Mesendoderm (in vitro differentiated cells): ENCODE results near the gene REM2.

Experiments used
- DNase-seq: peaks from one replicate; pipeline ENCODE4 v3.0.0; 2013
- H2AK5ac ChIP-seq: 2 replicates; pipeline ENCODE4 v1.6.1; 2013; ENCODE audit warnings: low read length, inconsistent platforms
- H2BK120ac ChIP-seq: 2 replicates; pipeline ENCODE4 v1.6.1; 2013; ENCODE audit warnings: low read depth, mild to moderate bottlenecking, low read length, moderate library complexity, mixed read lengths
- H2BK15ac ChIP-seq: replicated peaks from 2 replicates; pipeline ENCODE4 v1.6.1; 2013; ENCODE audit warnings: low read depth, mild to moderate bottlenecking, moderate library complexity
- H2BK5ac ChIP-seq: 2 replicates; pipeline ENCODE4 v1.6.1; 2013; ENCODE audit warnings: low read length, inconsistent platforms
- H3K18ac ChIP-seq: 2 replicates; pipeline ENCODE4 v1.6.1; 2013; ENCODE audit warnings: mild to moderate bottlenecking, low read length, mixed read lengths
- H3K23ac ChIP-seq: one replicate; pipeline ENCODE4 v1.6.1; 2013; ENCODE audit warnings: low read length
- H3K27ac ChIP-seq: 2 replicates; pipeline ENCODE4 v1.5.1; 2013; ENCODE audit warnings: low read depth, mild to moderate bottlenecking, inconsistent platforms, low read length, moderate library complexity
- H3K27me3 ChIP-seq: 2 replicates; pipeline ENCODE4 v1.6.1; 2013; ENCODE audit warnings: low read length, control low read depth, mild to moderate bottlenecking, inconsistent platforms; ENCODE audit not compliant: insufficient read depth, poor library complexity
- H3K36me3 ChIP-seq: 2 replicates; pipeline ENCODE4 v1.6.1; 2013; ENCODE audit warnings: low read length, inconsistent platforms; ENCODE audit not compliant: control insufficient read depth, insufficient read depth
- H3K4ac ChIP-seq: one replicate; pipeline ENCODE4 v1.6.1; 2013; ENCODE audit warnings: low read depth, mild to moderate bottlenecking, low read length, moderate library complexity
- H3K4me1 ChIP-seq: 2 replicates; pipeline ENCODE4 v1.6.1; 2013; ENCODE audit warnings: low read depth, low read length, inconsistent platforms; ENCODE audit not compliant: control insufficient read depth
- H3K4me2 ChIP-seq: 2 replicates; pipeline ENCODE4 v1.6.1; 2013; ENCODE audit warnings: low read length
- H3K4me3 ChIP-seq: 2 replicates; pipeline ENCODE4 v1.5.1; 2013; ENCODE audit warnings: mild to moderate bottlenecking, low read length
- H3K56ac ChIP-seq: one replicate; pipeline ENCODE4 v1.6.1; 2013; ENCODE audit warnings: low read length
- H3K79me1 ChIP-seq: 2 replicates; pipeline ENCODE4 v1.6.1; 2013; ENCODE audit warnings: low read length, inconsistent platforms
- H3K79me2 ChIP-seq: 2 replicates; pipeline ENCODE4 v1.6.1; 2013; ENCODE audit warnings: mild to moderate bottlenecking, low read length; ENCODE audit not compliant: control insufficient read depth, insufficient read depth
- H3K9ac ChIP-seq: 2 replicates; pipeline ENCODE4 v1.6.1; 2013; ENCODE audit warnings: low read length, inconsistent platforms
- H4K5ac ChIP-seq: one replicate; pipeline ENCODE4 v1.6.1; 2013; ENCODE audit warnings: low read length
- H4K8ac ChIP-seq: one replicate; pipeline ENCODE4 v1.6.1; 2013; ENCODE audit warnings: low read depth, mild to moderate bottlenecking, control low read depth, low read length, moderate library complexity
- WGBS: extraction: QIAGEN DNeasy Blood & Tissue Kit; methylation state at CpG from one replicate; pipeline ENCODE4 v1.1.7; 2013; ENCODE audit warnings: low lambda C conversion rate, missing lambda C conversion rate; ENCODE audit not compliant: insufficient coverage; ENCODE audit errors: extremely low coverage; 5-methylcytosine and 5-hydroxymethylcytosine counted together

The REM2 gene

DNA sequence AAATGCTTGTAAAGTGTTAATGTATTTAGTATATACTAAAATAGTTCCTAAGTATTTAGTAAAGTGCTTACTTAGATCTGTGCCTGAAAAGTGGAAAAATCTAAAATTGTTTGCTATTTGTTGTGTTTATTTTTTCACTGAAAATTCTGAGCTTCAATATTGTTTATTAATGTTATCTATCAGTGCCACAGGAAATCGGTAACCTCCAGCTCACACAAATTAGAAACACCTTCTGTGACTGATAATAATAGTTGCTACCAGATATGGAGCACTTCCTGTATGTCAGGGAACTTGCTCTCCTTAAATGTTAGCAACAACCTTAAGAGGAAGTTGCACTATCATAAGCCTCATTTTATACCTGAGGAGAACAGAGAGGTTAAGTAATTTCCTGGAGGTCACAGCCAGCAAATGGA is 12.2 kb upstream of the REM2 start:
- Histone ChIP-seq H3K4me3 (no peak overlapping the region), H3K79me1 (peaks cover 2% of the 10 kb centered on the region), H3K56ac (peak overlapping the region; percentile 12), H2BK15ac (no peak overlapping the region), H3K4ac (no peak overlapping the region), H3K4me1 (no peaks in the 10 kb centered on the region), H4K8ac (no peak overlapping the region), H2BK120ac (no peak overlapping the region), H3K18ac (no peak overlapping the region), H3K23ac (no peak overlapping the region), H3K27me3 (no peaks in the 10 kb centered on the region), H3K9ac (no peak overlapping the region), H3K27ac (peak overlapping the region; percentile 66), H2AK5ac (no peak overlapping the region), H2BK5ac (peak overlapping the region; percentile 61), H3K4me2 (peak overlapping the region; percentile 28), H3K79me2 (no peaks in the 10 kb centered on the region), H3K36me3 (peaks cover 8% of the 10 kb centered on the region), H4K5ac (no peak overlapping the region)
- DNase-seq, result no peak
- WGBS, result no CpG with 5 or more reads among the region's 1 CpG

DNA sequence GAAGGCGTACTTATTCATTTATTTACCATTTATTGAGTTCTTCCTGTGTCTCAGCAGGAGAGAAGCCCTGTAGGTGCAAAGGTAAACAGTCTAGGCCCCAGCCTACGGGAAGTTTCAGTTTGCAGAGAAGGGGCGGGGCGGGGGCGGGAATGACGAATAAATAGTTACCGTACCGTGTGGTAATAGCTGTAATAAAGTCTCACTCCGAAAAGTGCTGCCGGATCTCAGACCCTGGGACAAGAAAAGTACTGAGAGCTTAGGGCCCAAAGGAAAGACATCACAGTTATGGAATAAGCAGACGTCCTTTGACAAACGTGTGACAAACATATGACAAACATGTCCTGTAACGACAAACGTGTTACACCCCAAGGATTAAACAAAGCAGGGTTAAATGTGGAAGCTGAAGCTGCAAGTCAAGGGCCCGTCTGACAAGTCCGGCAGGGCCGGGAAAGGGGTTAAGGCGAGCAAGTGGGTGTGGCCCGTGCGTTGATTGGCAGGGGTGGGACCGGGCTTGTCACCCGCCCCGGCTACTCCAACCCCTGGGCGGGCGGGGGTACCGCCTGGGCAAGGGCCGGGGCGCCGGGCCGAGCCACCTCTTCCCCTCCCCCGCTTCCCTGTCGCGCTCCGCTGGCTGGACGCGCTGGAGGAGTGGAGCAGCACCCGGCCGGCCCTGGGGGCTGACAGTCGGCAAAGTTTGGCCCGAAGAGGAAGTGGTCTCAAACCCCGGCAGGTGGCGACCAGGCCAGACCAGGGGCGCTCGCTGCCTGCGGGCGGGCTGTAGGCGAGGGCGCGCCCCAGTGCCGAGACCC is 11.6 kb upstream of the REM2 start, which contains the start of gene LRP10:
TSS of gene LRP10 (plus strand) at position 517 of the 809 bp plus-strand sequence. CDS start 564 bp downstream, outside the sequence.
- Histone ChIP-seq H4K5ac (no peak within 1 kb of the TSS), H3K4ac (peak within 1 kb of the TSS; percentile 95), H3K79me2 (no peaks in the 10 kb centered on the region), H4K8ac (peak within 1 kb of the TSS; percentile 43), H2AK5ac (peak within 1 kb of the TSS; percentile 22), H2BK120ac (peak within 1 kb of the TSS; percentile 56), H3K9ac (peak within 1 kb of the TSS; percentile 97), H2BK15ac (peak within 1 kb of the TSS; percentile 61), H3K79me1 (peaks cover 2% of the 10 kb centered on the region), H3K27ac (peak within 1 kb of the TSS; percentile 99), H3K4me1 (no peaks in the 10 kb centered on the region), H3K18ac (peak within 1 kb of the TSS; percentile 97), H3K4me3 (peak within 1 kb of the TSS; percentile 94), H3K23ac (peak within 1 kb of the TSS; percentile 89), H3K36me3 (peaks cover 8% of the 10 kb centered on the region), H2BK5ac (peak within 1 kb of the TSS; percentile 99), H3K4me2 (peak within 1 kb of the TSS; percentile 93), H3K27me3 (no peaks in the 10 kb centered on the region), H3K56ac (peak within 1 kb of the TSS; percentile 96)
- peak; percentile 98 for DNase-seq
- no CpG with 5 or more reads among the region's 50 CpGs for WGBS

DNA sequence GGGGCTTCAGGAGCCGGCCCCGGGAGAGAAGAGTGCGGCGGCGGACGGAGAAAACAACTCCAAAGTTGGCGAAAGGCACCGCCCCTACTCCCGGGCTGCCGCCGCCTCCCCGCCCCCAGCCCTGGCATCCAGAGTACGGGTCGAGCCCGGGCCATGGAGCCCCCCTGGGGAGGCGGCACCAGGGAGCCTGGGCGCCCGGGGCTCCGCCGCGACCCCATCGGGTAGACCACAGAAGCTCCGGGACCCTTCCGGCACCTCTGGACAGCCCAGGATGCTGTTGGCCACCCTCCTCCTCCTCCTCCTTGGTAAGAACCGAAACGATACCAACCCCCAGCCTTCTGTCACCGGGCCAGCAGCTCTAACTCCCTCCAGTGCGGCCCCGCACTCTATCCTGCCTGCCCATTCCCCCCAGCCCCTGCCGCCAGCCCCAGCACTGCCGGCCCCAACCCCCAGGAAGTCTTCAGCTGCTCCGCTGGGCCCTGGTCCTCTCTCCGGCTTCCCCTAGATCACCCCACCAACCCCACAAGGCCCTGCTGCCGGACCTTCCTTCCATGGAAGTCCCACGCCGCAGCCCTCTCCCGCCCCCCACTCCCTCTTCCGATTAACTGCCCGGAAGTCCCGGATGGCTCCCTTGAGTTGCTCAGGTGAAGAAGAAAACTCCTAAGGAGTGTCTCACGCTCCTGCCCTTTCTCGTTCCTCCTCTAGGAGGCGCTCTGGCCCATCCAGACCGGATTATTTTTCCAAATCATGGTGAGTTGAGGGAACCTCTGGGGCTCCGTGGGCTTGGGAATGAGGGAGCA is 10.8 kb upstream of the REM2 start:
- H2AK5ac ChIP-seq, result no peak overlapping the region
- H3K4me3 ChIP-seq, result peak overlapping the region; percentile 94
- peaks cover 9% of the 10 kb centered on the region for H3K36me3 ChIP-seq
- H3K27me3 ChIP-seq, result no peaks in the 10 kb centered on the region
- H2BK15ac ChIP-seq, result peak overlapping the region; percentile 61
- peak overlapping the region; percentile 97 for H3K18ac ChIP-seq
- no peaks in the 10 kb centered on the region for H3K4me1 ChIP-seq
- peak overlapping the region; percentile 97 for H3K9ac ChIP-seq
- peak overlapping the region; percentile 77 for H3K4me2 ChIP-seq
- H3K23ac ChIP-seq, result peak overlapping the region; percentile 89
- peak overlapping the region; percentile 95 for H3K4ac ChIP-seq
- H2BK120ac ChIP-seq, result peak overlapping the region; percentile 56
- H3K79me2 ChIP-seq, result no peaks in the 10 kb centered on the region
- peak; percentile 97 for DNase-seq
- no peak overlapping the region for H4K5ac ChIP-seq
- peak overlapping the region; percentile 43 for H4K8ac ChIP-seq
- H3K56ac ChIP-seq, result peak overlapping the region; percentile 96
- peak overlapping the region; percentile 90 for H2BK5ac ChIP-seq
- H3K79me1 ChIP-seq, result peaks cover 2% of the 10 kb centered on the region
- no CpG with 5 or more reads among the region's 45 CpGs for WGBS
- H3K27ac ChIP-seq, result peak overlapping the region; percentile 99

DNA sequence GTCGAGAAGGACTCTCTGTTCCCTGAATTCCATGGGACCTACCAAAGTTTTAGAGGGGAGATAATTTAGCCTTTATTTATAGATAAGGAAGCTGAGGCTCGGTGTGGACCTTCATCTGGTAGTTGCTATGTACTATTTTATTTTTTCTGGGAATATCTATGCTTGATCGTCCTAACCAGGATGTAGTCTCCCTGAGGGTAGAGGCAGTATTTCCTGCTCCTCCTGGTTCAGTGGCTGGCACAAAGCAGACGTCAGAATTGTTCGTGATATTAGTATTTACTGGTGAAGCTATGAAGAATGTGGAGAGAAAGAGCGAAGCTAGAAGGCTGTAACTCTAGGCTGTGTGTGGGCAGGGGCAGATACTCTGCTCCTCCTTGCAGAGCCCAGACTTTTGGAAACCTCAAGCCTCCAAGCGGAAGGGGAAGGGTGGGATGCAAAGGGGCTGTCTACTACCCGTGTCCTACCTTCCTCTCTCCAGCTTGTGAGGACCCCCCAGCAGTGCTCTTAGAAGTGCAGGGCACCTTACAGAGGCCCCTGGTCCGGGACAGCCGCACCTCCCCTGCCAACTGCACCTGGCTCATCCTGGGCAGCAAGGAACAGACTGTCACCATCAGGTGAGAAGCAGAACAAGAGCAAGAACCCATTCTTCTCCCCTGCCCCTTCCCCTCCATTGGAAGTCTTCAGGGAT is 10.0 kb upstream of the REM2 start:
- H3K36me3 ChIP-seq, result peaks cover 9% of the 10 kb centered on the region
- H2AK5ac ChIP-seq, result no peak overlapping the region
- peak overlapping the region; percentile 23 for H3K4me2 ChIP-seq
- no peak overlapping the region for H2BK120ac ChIP-seq
- no peak for DNase-seq
- H3K9ac ChIP-seq, result peak overlapping the region; percentile 62
- H3K56ac ChIP-seq, result peak overlapping the region; percentile 66
- H3K4ac ChIP-seq, result no peak overlapping the region
- H3K27ac ChIP-seq, result no peak overlapping the region
- H3K79me1 ChIP-seq, result peaks cover 2% of the 10 kb centered on the region
- no peaks in the 10 kb centered on the region for H3K79me2 ChIP-seq
- no peaks in the 10 kb centered on the region for H3K4me1 ChIP-seq
- H3K23ac ChIP-seq, result no peak overlapping the region
- H3K18ac ChIP-seq, result no peak overlapping the region
- no CpG with 5 or more reads among the region's 10 CpGs for WGBS
- H3K27me3 ChIP-seq, result no peaks in the 10 kb centered on the region
- H2BK5ac ChIP-seq, result no peak overlapping the region
- no peak overlapping the region for H2BK15ac ChIP-seq
- H4K5ac ChIP-seq, result no peak overlapping the region
- H4K8ac ChIP-seq, result no peak overlapping the region
- H3K4me3 ChIP-seq, result peak overlapping the region; percentile 5

DNA sequence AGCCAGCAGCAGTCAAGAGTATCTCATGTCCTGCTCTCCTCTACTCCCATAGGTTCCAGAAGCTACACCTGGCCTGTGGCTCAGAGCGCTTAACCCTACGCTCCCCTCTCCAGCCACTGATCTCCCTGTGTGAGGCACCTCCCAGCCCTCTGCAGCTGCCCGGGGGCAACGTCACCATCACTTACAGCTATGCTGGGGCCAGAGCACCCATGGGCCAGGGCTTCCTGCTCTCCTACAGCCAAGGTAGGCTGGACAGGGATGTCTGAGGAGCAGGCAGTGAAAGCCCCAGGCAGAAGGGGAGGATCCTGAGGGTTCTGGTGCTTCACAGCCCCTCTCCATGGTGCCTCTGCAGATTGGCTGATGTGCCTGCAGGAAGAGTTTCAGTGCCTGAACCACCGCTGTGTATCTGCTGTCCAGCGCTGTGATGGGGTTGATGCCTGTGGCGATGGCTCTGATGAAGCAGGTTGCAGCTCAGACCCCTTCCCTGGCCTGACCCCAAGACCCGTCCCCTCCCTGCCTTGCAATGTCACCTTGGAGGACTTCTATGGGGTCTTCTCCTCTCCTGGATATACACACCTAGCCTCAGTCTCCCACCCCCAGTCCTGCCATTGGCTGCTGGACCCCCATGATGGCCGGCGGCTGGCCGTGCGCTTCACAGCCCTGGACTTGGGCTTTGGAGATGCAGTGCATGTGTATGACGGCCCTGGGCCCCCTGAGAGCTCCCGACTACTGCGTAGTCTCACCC is 7.8 kb upstream of the REM2 start:
- H3K9ac ChIP-seq, result no peak overlapping the region
- no CpG with 5 or more reads among the region's 15 CpGs for WGBS

More for the DNA sequence above, 7.8 kb upstream of the REM2 start:
- H3K4me2 ChIP-seq, result no peak overlapping the region
- no peaks in the 10 kb centered on the region for H3K79me2 ChIP-seq
- H3K27ac ChIP-seq, result no peak overlapping the region
- no peak overlapping the region for H3K23ac ChIP-seq
- peaks cover 2% of the 10 kb centered on the region for H3K79me1 ChIP-seq
- H3K4me3 ChIP-seq, result no peak overlapping the region
- peaks cover 10% of the 10 kb centered on the region for H3K36me3 ChIP-seq
- H4K5ac ChIP-seq, result no peak overlapping the region
- H3K27me3 ChIP-seq, result no peaks in the 10 kb centered on the region
- no peak overlapping the region for H3K4ac ChIP-seq
- no peak overlapping the region for H3K18ac ChIP-seq
- DNase-seq, result no peak
- H2AK5ac ChIP-seq, result no peak overlapping the region
- H2BK15ac ChIP-seq, result no peak overlapping the region
- no peak overlapping the region for H4K8ac ChIP-seq
- no peak overlapping the region for H2BK5ac ChIP-seq
- no peak overlapping the region for H2BK120ac ChIP-seq
- no peaks in the 10 kb centered on the region for H3K4me1 ChIP-seq
- no peak overlapping the region for H3K56ac ChIP-seq
